Lower leg skin (tissue), 3 donors: ENCODE measurements around the gene PELI3.

Source experiments
- CTCF ChIP-seq, 3 donors: fragments of 450-650 bp; IDR thresholded peaks; one replicate each; pipeline ENCODE4 v1.5.1; 2016; ENCODE audit warnings: antibody characterized with exemption in 3 of 3, mild to moderate bottlenecking in 3 of 3, moderate library complexity in 2 of 3
- POLR2A ChIP-seq, 2 donors: fragments of 450-650 bp; IDR thresholded peaks; one replicate each; pipeline ENCODE4 v1.6.1; 2016 to 2017; ENCODE audit warnings: antibody characterized with exemption in 2 of 2, mild to moderate bottlenecking in 1 of 2, moderate library complexity in 1 of 2

- no peak for TF ChIP-seq CTCF (IDR thresholded peaks at IDR 0.05)
- no peak for TF ChIP-seq POLR2A (IDR thresholded peaks at IDR 0.05)
These were observed 4.4 kb downstream of the PELI3 start for GRCh38 chr11:66471142-66471541.
